Neuronal stem cell (in vitro differentiated cells): ENCODE measurements around the gene SIAH2. TPM values are rescaled to one million over a fixed set of nuclear protein-coding genes. Genes with fewer than 3 reads are reported as not detected.
A peak's percentile ranks its signal among the peaks of the same experiment; 100 is the strongest.

ENCODE experiments used
- DNase-seq: peaks from one replicate; pipeline ENCODE4 v3.0.0-alpha.2; 2013; ENCODE audit warnings: low spot score
- H2AFZ ChIP-seq: one replicate; pipeline ENCODE4 v1.6.1; 2013; ENCODE audit warnings: mild to moderate bottlenecking, low read length, inconsistent platforms
- H2AK5ac ChIP-seq: 2 replicates; pipeline ENCODE4 v1.6.1; 2013; ENCODE audit warnings: low read depth, mild to moderate bottlenecking, inconsistent platforms, low read length, moderate library complexity, mixed read lengths
- H2BK120ac ChIP-seq: 2 replicates; pipeline ENCODE4 v1.6.1; 2013; ENCODE audit warnings: low read depth, mild to moderate bottlenecking, inconsistent platforms, low read length, moderate library complexity, mixed read lengths
- H2BK12ac ChIP-seq: one replicate; pipeline ENCODE4 v1.6.1; 2013; ENCODE audit warnings: low read length, inconsistent platforms
- H2BK15ac ChIP-seq: 2 replicates; pipeline ENCODE4 v1.6.1; 2013; ENCODE audit warnings: mild to moderate bottlenecking, low read length, inconsistent platforms, mixed read lengths
- H2BK5ac ChIP-seq: one replicate; pipeline ENCODE4 v1.6.1; 2013; ENCODE audit warnings: inconsistent platforms, mild to moderate bottlenecking, low read length, moderate library complexity
- H3K14ac ChIP-seq: one replicate; pipeline ENCODE4 v1.6.1; 2013; ENCODE audit warnings: low read length, inconsistent platforms
- H3K18ac ChIP-seq: 2 replicates; pipeline ENCODE4 v1.6.1; 2013; ENCODE audit warnings: low read length, inconsistent platforms
- H3K23ac ChIP-seq: 2 replicates; pipeline ENCODE4 v1.6.1; 2013; ENCODE audit warnings: low read depth, mild to moderate bottlenecking, mixed read lengths, low read length, inconsistent platforms; ENCODE audit not compliant: poor library complexity
- H3K27ac ChIP-seq: replicated peaks from 3 replicates; pipeline ENCODE4 v1.5.1; 2013; ENCODE audit warnings: low read length, inconsistent platforms
- H3K27me3 ChIP-seq, 3 experiments: 2 replicates each; pipeline ENCODE4 v1.6.1; 2013; ENCODE audit warnings: low read length in 3 of 3, mild to moderate bottlenecking in 2 of 3, inconsistent platforms in 1 of 3, low read depth in 1 of 3, mixed read lengths in 1 of 3, moderate library complexity in 1 of 3; ENCODE audit not compliant: control insufficient read depth in 3 of 3, insufficient read depth in 3 of 3
- H3K36me3 ChIP-seq, 2 donors: replicated peaks in 1 of 2; 2 replicates each; pipeline ENCODE4 v1.6.1; 2013; ENCODE audit warnings: low read length in 2 of 2; ENCODE audit not compliant: control insufficient read depth in 2 of 2, insufficient read depth in 2 of 2
- H3K4ac ChIP-seq: 2 replicates; pipeline ENCODE4 v1.6.1; 2013; ENCODE audit warnings: inconsistent platforms, mild to moderate bottlenecking, low read length, moderate library complexity
- H3K4me1 ChIP-seq, 2 donors: 1 replicate in 1 of 2; 2 replicates in 1 of 2; pipeline ENCODE4 v1.6.1; 2013; ENCODE audit warnings: low read length in 2 of 2, low read depth in 1 of 2; ENCODE audit not compliant: control insufficient read depth in 2 of 2, insufficient read depth in 1 of 2
- H3K4me2 ChIP-seq: one replicate; pipeline ENCODE4 v1.6.1; 2013; ENCODE audit warnings: mild to moderate bottlenecking, low read length, inconsistent platforms; ENCODE audit not compliant: insufficient read depth, poor library complexity, severe bottlenecking
- H3K4me3 ChIP-seq, 2 donors: 2 replicates each; pipeline ENCODE4 v1.5.1; 2013; ENCODE audit warnings: low read length in 2 of 2, mild to moderate bottlenecking in 2 of 2, inconsistent platforms in 1 of 2, moderate library complexity in 1 of 2
- H3K79me1 ChIP-seq: one replicate; pipeline ENCODE4 v1.6.1; 2013; ENCODE audit warnings: low read depth, mild to moderate bottlenecking, inconsistent platforms, low read length, moderate library complexity
- H3K9ac ChIP-seq: one replicate; pipeline ENCODE4 v1.6.1; 2013; ENCODE audit warnings: mild to moderate bottlenecking, low read depth, low read length, inconsistent platforms; ENCODE audit not compliant: poor library complexity
- H3K9me3 ChIP-seq, 2 donors: replicated peaks in 1 of 2; 2 replicates each; pipeline versions ENCODE3 to v1.6.1; 2013; ENCODE audit warnings: low read length in 2 of 2, mild to moderate bottlenecking in 2 of 2, inconsistent platforms in 1 of 2, low read depth in 1 of 2, mixed read lengths in 1 of 2, moderate library complexity in 1 of 2; ENCODE audit not compliant: control insufficient read depth in 2 of 2, insufficient read depth in 1 of 2
- H4K8ac ChIP-seq: one replicate; pipeline ENCODE4 v1.6.1; 2013; ENCODE audit warnings: low read depth, mild to moderate bottlenecking, inconsistent platforms, low read length, moderate library complexity
- H4K91ac ChIP-seq: one replicate; pipeline ENCODE4 v1.6.1; 2013; ENCODE audit warnings: low read length, low read depth, mild to moderate bottlenecking, inconsistent platforms; ENCODE audit not compliant: poor library complexity
- WGBS, 2 donors: extraction: QIAGEN DNeasy Blood & Tissue Kit; methylation state at CpG; one replicate each; pipeline ENCODE4 v1.1.7; 2013; ENCODE audit warnings: missing lambda C conversion rate in 2 of 2, mixed read lengths in 1 of 2; ENCODE audit not compliant: insufficient read length in 2 of 2, insufficient replicate concordance in 1 of 2; ENCODE audit errors: extremely low coverage in 2 of 2; 5-methylcytosine and 5-hydroxymethylcytosine counted together
- polyA plus RNA-seq, 2 experiments: library from polyadenylated mRNA; stranded (reverse); fragments of 200-250 nt; gene quantifications; one replicate each; pipeline ENCODE4 v1.2.3, GENCODE V29; 2013

Gene SIAH2
- polyA plus RNA-seq (2013, experiment 1 of 2): 16.1 TPM
- 16.2 TPM for polyA plus RNA-seq (2013, experiment 2 of 2)

DNA sequence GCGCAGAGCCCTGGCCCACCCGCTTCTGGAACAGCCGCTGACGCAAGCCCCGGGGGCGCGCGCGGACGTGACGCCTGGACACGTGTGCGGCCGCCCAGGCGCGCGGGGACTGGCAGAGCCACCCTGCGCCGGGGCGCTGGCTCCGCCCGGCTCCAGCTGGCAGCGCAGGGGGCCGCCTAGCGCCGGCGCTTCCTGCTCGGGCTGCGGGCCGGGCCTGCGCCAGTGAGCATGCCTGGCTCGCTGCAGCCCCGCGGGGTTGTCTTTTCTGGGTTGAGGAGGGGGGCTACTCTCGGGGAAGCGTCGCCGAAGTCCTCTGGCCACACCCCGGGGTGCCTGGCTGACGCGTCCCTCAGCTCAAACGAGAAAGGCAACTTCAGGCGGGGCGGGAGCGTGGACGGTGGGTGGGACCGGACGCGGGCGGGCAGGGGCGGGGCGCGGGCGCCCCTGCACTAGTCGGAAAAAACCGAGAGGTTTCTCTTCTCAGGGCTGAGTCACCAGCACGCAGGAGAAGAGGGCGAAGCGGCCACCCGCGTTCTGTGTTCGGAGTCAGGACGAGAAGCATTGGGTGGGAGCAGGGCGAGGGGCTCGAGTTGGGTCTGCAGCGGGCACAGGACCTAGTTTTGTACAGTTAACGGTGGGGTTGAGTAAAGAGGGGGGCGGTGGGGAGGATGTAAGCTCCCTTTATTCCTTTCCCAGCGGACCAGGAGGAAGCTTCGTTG lies at the start of gene SIAH2:
Gene SIAH2 (minus strand): TSS at position 48 of the 719 bp plus-strand sequence. CDS start 320 bp downstream, outside the sequence.
- H3K4me1 ChIP-seq: peaks cover 4 to 13% of the 10 kb centered on the region in 2 donors
- peak within 1 kb of the TSS; percentile 69 for H3K27ac ChIP-seq
- peaks cover 0 to 7% of the 10 kb centered on the region in 2 donors for H3K36me3 ChIP-seq
- peak within 1 kb of the TSS; percentile 51 for H2BK15ac ChIP-seq
- DNase-seq: peak; percentile 80
- H2AFZ ChIP-seq: peak within 1 kb of the TSS; percentile 99
- no peak within 1 kb of the TSS for H4K91ac ChIP-seq
- H3K18ac ChIP-seq: peak within 1 kb of the TSS; percentile 95
- peak within 1 kb of the TSS; percentile 45 for H3K23ac ChIP-seq
- H3K14ac ChIP-seq: no peak within 1 kb of the TSS
- peak within 1 kb of the TSS; percentile 20 for H2AK5ac ChIP-seq
- H3K4ac ChIP-seq: no peak within 1 kb of the TSS
- H3K9me3 ChIP-seq: no peaks in the 10 kb centered on the region
- H3K9ac ChIP-seq: peak within 1 kb of the TSS; percentile 87
- WGBS, 2 donors: no CpG with 5 or more reads among the region's 70 CpGs
- peak within 1 kb of the TSS; percentile 69 for H2BK5ac ChIP-seq
- H2BK12ac ChIP-seq: no peak within 1 kb of the TSS
- no peak within 1 kb of the TSS for H4K8ac ChIP-seq
- peak within 1 kb of the TSS; percentile 90 for H3K4me2 ChIP-seq
- H3K27me3 ChIP-seq: no peaks in the 10 kb centered on the region
- no peak within 1 kb of the TSS for H2BK120ac ChIP-seq
- peak within 1 kb of the TSS; percentile 66 to 83 for H3K4me3 ChIP-seq
- peaks cover 2% of the 10 kb centered on the region for H3K79me1 ChIP-seq

DNA sequence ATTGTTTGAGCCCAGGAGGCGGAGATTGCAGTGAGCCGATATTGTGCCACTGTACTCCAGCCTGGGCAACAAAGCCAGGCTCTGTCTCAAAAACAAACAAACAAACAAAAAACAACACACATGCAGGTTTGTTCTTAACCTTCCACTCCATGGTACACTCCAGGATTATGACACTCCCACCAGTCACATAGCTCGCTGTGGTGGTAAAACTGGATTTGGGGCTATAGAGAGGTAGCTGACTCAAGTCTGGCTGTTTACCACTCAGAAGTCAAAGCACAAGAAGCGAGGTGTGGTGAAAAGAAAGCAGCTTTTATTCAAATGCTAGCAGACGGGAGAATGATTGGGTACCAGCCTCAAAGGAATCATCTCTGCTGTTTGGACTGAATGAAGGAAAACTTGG lies 49.0 kb upstream of the SIAH2 start:
- H3K4me3 ChIP-seq: no peak overlapping the region
- no peaks in the 10 kb centered on the region for H3K36me3 ChIP-seq
- no peak overlapping the region for H2BK15ac ChIP-seq

GRCh38 chr3:150810641-150811040 lies 47.7 kb upstream of the SIAH2 start:
- Histone ChIP-seq H2BK15ac (no peak overlapping the region), H3K4ac (no peak overlapping the region), H3K27me3 (no peaks in the 10 kb centered on the region), H3K4me1 (peaks cover 0 to 2% of the 10 kb centered on the region in 2 donors), H2BK120ac (no peak overlapping the region), H3K23ac (no peak overlapping the region), H3K4me3 (no peak overlapping the region), H3K9ac (no peak overlapping the region), H4K8ac (no peak overlapping the region), H3K14ac (no peak overlapping the region), H3K9me3 (no peaks in the 10 kb centered on the region), H2AFZ (peak overlapping the region; percentile 63), H3K36me3 (no peaks in the 10 kb centered on the region), H3K18ac (no peak overlapping the region), H2BK12ac (no peak overlapping the region), H3K4me2 (no peak overlapping the region), H4K91ac (no peak overlapping the region), H2BK5ac (no peak overlapping the region), H2AK5ac (no peak overlapping the region), H3K79me1 (no peaks in the 10 kb centered on the region), H3K27ac (no peak overlapping the region)
- WGBS, 2 donors: no CpG with 5 or more reads among the region's 1 CpG
- DNase-seq: no peak

More for the DNA sequence above, 49.0 kb upstream of the SIAH2 start:
- WGBS, 2 donors: no CpG with 5 or more reads among the region's 5 CpGs
- Histone ChIP-seq H3K79me1 (no peaks in the 10 kb centered on the region), H3K4me1 (no peaks in the 10 kb centered on the region), H2BK5ac (no peak overlapping the region), H4K8ac (no peak overlapping the region), H3K23ac (no peak overlapping the region), H3K9me3 (no peaks in the 10 kb centered on the region), H3K4ac (no peak overlapping the region), H4K91ac (no peak overlapping the region), H3K9ac (peak overlapping the region; percentile 12), H3K27me3 (no peaks in the 10 kb centered on the region), H2BK12ac (no peak overlapping the region), H3K27ac (no peak overlapping the region), H3K14ac (no peak overlapping the region), H3K4me2 (no peak overlapping the region), H2BK120ac (no peak overlapping the region), H2AK5ac (no peak overlapping the region), H3K18ac (no peak overlapping the region), H2AFZ (no peak overlapping the region)
- DNase-seq: no peak

- H3K4me3 ChIP-seq: no peak overlapping the region
Measured at GRCh38 chr3:150806185-150806835, 43.3 kb upstream of the SIAH2 start.

More at GRCh38 chr3:150806185-150806835, 43.3 kb upstream of the SIAH2 start:
- Histone ChIP-seq H2AK5ac (no peak overlapping the region), H4K91ac (no peak overlapping the region), H3K27me3 (no peaks in the 10 kb centered on the region), H3K36me3 (no peaks in the 10 kb centered on the region), H3K4ac (no peak overlapping the region), H4K8ac (no peak overlapping the region), H2AFZ (peak overlapping the region; percentile 23), H3K4me1 (peaks cover 0 to 9% of the 10 kb centered on the region in 2 donors), H3K9ac (no peak overlapping the region), H2BK120ac (no peak overlapping the region), H2BK12ac (no peak overlapping the region), H2BK15ac (no peak overlapping the region), H3K4me2 (no peak overlapping the region), H3K14ac (no peak overlapping the region), H3K79me1 (no peaks in the 10 kb centered on the region), H2BK5ac (no peak overlapping the region), H3K9me3 (no peaks in the 10 kb centered on the region), H3K27ac (peak overlapping the region; percentile 69), H3K18ac (no peak overlapping the region), H3K23ac (no peak overlapping the region)
- no CpG with 5 or more reads among the region's 5 CpGs for WGBS, 2 donors
- DNase-seq: peak; percentile 51
